Stimulated activated CD4-positive, alpha-beta T cell treated with anti-CD3 and anti-CD28 coated beads, Interleukin-15, amount 100 ng/mL, for 48 hours (primary cell): Measurements from ENCODE around the gene TAS2R16.

Source experiments
- DNase-seq, 2 donors: peaks; one replicate each; pipeline ENCODE4 v3.0.0-alpha.2; 2020; ENCODE audit warnings: low read depth in 2 of 2

TAS2R16 gene

GRCh38 chr7:122995600-122995999 lies at the start of gene TAS2R16:
TAS2R16 (minus strand) TSS chr7:122995700; CDS start chr7:122995634, 66 bp downstream.
- no peak for DNase-seq

GRCh38 chr7:123043642-123044041 lies 48.1 kb upstream of the TAS2R16 start:
- DNase-seq = no peak

GRCh38 chr7:123041101-123041500 lies 45.6 kb upstream of the TAS2R16 start:
- no peak for DNase-seq

GRCh38 chr7:123039269-123039668 lies 43.8 kb upstream of the TAS2R16 start:
- DNase-seq = no peak

- no peak for DNase-seq
Measured at GRCh38 chr7:123034106-123034505, 38.6 kb upstream of the TAS2R16 start.

- no peak for DNase-seq
Measured at GRCh38 chr7:123030631-123031030, 35.1 kb upstream of the TAS2R16 start.

GRCh38 chr7:123028339-123028738 lies 32.8 kb upstream of the TAS2R16 start:
- DNase-seq = no peak

- no peak for DNase-seq
Measured at GRCh38 chr7:123026251-123026650, 30.8 kb upstream of the TAS2R16 start.

GRCh38 chr7:123024989-123025758 lies 29.7 kb upstream of the TAS2R16 start:
- no peak for DNase-seq

- no peak for DNase-seq
Measured at GRCh38 chr7:123023126-123023525, 27.6 kb upstream of the TAS2R16 start.

GRCh38 chr7:123022576-123022975 lies 27.1 kb upstream of the TAS2R16 start:
- no peak for DNase-seq

- DNase-seq = no peak
Measured at GRCh38 chr7:123012435-123012834, 16.9 kb upstream of the TAS2R16 start.

- no peak for DNase-seq
Measured at GRCh38 chr7:123011766-123012369, 16.4 kb upstream of the TAS2R16 start.

- no peak for DNase-seq
Measured at GRCh38 chr7:123004931-123005330, 9.4 kb upstream of the TAS2R16 start.

- DNase-seq = no peak
Measured at GRCh38 chr7:123003539-123004126, 8.1 kb upstream of the TAS2R16 start.

- DNase-seq = no peak
Measured at GRCh38 chr7:122989577-122989976, 5.9 kb downstream of the TAS2R16 start.

- no peak for DNase-seq
Measured at GRCh38 chr7:122989041-122989440, 6.5 kb downstream of the TAS2R16 start.

- DNase-seq = no peak
Measured at GRCh38 chr7:122988333-122988732, 7.2 kb downstream of the TAS2R16 start.

GRCh38 chr7:122987463-122987862 lies 8.0 kb downstream of the TAS2R16 start:
- no peak for DNase-seq

- no peak for DNase-seq
Measured at GRCh38 chr7:122984021-122984420, 11.5 kb downstream of the TAS2R16 start.

GRCh38 chr7:122983261-122983660 lies 12.2 kb downstream of the TAS2R16 start:
- no peak for DNase-seq

GRCh38 chr7:122975341-122975740 lies 20.2 kb downstream of the TAS2R16 start:
- DNase-seq = no peak

- DNase-seq = no peak
Measured at GRCh38 chr7:122974229-122974628, 21.3 kb downstream of the TAS2R16 start.
